Panc1 (cell line): ENCODE measurements around the gene IFIT1. TPM values are rescaled to one million over a fixed set of nuclear protein-coding genes. Genes with fewer than 3 reads are reported as not detected.

Experiments
- ATAC-seq: fragments of 200-7000 bp; cut with Tn5 transposase; 2 replicates; pipeline ENCODE4 v1.9.1; 2020; ENCODE audit warnings: mild to moderate bottlenecking, moderate library complexity
- BruUV-seq: library from RNA; stranded (reverse); fragments of 400-500 nt; replicated peaks from 2 replicates; lab custom pipeline; 2021; lab: Mats Ljungman, UMichigan
- CTCF ChIA-PET: fragments of 300-600 bp; sonication (Branson Sonifier 250); formaldehyde crosslinking; loops from one replicate; lab custom pipeline; 2022; ENCODE audit warnings: antibody characterized with exemption; lab: Charles Lee
- POLR2A ChIA-PET: fragments of 300-600 bp; sonication (Branson Sonifier 250); formaldehyde crosslinking; loops from one replicate; lab custom pipeline; 2022; ENCODE audit warnings: antibody characterized with exemption; lab: Charles Lee
- DNase-seq: peaks from one replicate; pipeline ENCODE4 v3.0.0-alpha.2; 2010; ENCODE audit warnings: low read depth, low spot score
- H3K27ac ChIP-seq: 2 replicates; pipeline ENCODE4 v1.5.1; 2011; ENCODE audit warnings: mild to moderate bottlenecking, low read length, inconsistent platforms
- H3K27me3 ChIP-seq: fragments of 200-500 bp; sonication (Bioruptor generic); 2 replicates; pipeline ENCODE4 v1.6.0; 2014; ENCODE audit warnings: low read length, inconsistent platforms; ENCODE audit not compliant: control insufficient read depth, insufficient read depth
- H3K36me3 ChIP-seq: fragments of 200-500 bp; sonication (Bioruptor generic); 2 replicates; pipeline ENCODE4 v1.5.1; 2014; ENCODE audit warnings: inconsistent platforms, mild to moderate bottlenecking, low read length, moderate library complexity; ENCODE audit not compliant: control insufficient read depth, insufficient read depth
- H3K4me1 ChIP-seq: 2 replicates; pipeline ENCODE4 v1.5.1; 2011; ENCODE audit warnings: inconsistent platforms, mild to moderate bottlenecking, low read length, moderate library complexity; ENCODE audit not compliant: control insufficient read depth, insufficient read depth
- H3K4me3 ChIP-seq, 2 experiments: 2 replicates each; pipeline ENCODE4 v1.5.1; 2011 to 2012; ENCODE audit warnings: low read depth in 2 of 2, low read length in 2 of 2, mild to moderate bottlenecking in 2 of 2, inconsistent platforms in 1 of 2, moderate library complexity in 1 of 2
- H3K9me3 ChIP-seq: fragments of 200-500 bp; sonication (Bioruptor generic); 2 replicates; pipeline ENCODE4 v1.5.1; 2014; ENCODE audit warnings: low read depth, mild to moderate bottlenecking, inconsistent platforms, low read length, moderate library complexity; ENCODE audit not compliant: control insufficient read depth, insufficient read depth
- POLR2AphosphoS5 ChIP-seq: IDR thresholded peaks from 2 replicates; pipeline ENCODE4 v1.6.1; 2012; ENCODE audit warnings: mild to moderate bottlenecking, low read depth, low read length, moderate library complexity
- REST ChIP-seq, 2 experiments: IDR thresholded peaks; 2 replicates each; pipeline ENCODE4 v1.6.1; 2011 to 2012; ENCODE audit warnings: low read depth in 2 of 2, control low read depth in 1 of 2, low read length in 1 of 2, mild to moderate bottlenecking in 1 of 2, moderate library complexity in 1 of 2; ENCODE audit not compliant: insufficient read depth in 1 of 2
- SIN3A ChIP-seq: IDR thresholded peaks from 2 replicates; pipeline ENCODE4 v1.6.1; 2012; ENCODE audit warnings: low read depth, mild to moderate bottlenecking, low read length, moderate library complexity, borderline replicate concordance; ENCODE audit not compliant: insufficient read depth
- TCF7L2 ChIP-seq: IDR thresholded peaks from 2 replicates; pipeline ENCODE4 v1.6.1; 2011; ENCODE audit warnings: mild to moderate bottlenecking, low read depth, low read length, inconsistent platforms
- in situ Hi-C: cut with HindIII; loops from 2 replicates; pipeline ENCODE4 v1.10.0; 2016; ENCODE audit warnings: low sequenced_read_pairs, low pct_unique_long_range_greater_than_20kb
- intact Hi-C: fragments of 100-400 bp; cut with micrococcal nuclease; formaldehyde crosslinking; loops from one replicate; pipeline ENCODE4 v1.10.0; 2022; ENCODE audit not compliant: unreplicated experiment
- total RNA-seq: library from RNA; stranded (reverse); gene quantifications from one replicate; pipeline ENCODE4 v1.2.1, GENCODE V29; 2021; ENCODE audit not compliant: unreplicated experiment
- TF ChIP-seq, protein P1 (sequence below): fragments of 450-650 bp; IDR thresholded peaks from 2 replicates; pipeline ENCODE4 v1.5.1; 2017; ENCODE audit warnings: mild to moderate bottlenecking

Gene IFIT1
- total RNA-seq, 1 experiment from 2014 or later = 43.8 TPM

- POLR2A ChIA-PET = no interaction called here
- intact Hi-C loops (no loop called here), in situ Hi-C loops (no loop called here)
Observed at GRCh38 chr10:89374713-89375141, 17.7 kb upstream of the IFIT1 start.

DNA sequence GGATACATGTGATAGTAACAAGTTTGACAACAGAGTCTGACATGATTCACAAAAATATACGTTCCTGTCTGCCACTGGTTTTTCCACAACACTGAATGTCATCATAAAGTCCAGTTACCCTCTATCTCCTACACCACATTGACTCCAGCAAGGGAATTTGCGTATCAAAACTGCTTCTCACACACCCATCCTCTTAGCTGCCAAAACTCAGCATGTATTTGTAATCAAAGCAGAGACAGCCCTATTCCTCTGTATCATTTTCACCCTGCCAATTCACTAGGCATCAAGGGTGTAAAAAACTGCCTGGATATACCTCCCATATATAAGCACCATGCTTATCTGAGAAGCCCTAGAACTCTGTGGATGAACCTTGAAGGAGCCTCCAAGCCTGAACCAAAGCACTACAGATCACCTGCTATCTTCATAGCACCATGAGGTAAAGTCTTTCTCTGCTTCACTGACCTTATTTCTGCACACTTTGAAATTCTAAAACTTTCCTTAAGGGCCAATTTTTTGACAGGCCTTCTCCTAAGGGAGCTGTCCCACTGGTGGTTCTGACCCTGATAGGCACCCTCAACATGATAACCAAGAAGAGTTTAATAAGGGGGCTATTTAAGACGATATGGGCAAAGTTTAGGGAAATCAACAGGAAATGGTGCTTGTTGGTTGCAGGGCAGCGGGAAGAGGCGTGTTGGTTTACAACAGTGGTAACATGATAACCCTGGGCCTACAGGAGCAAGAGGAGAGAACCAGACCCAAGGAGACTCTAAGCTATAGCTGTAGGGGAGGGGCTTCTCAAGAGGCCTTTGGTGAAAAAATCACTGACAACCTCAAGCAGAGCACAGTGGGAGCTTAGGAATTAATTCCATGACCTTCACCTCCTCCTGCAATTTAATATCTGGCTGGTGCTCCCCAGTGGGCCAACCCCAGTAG, 14.5 kb upstream of the IFIT1 start, which contains the start of gene IFIT1B:
TSS of gene IFIT1B (plus strand) at position 352 of the 933 bp plus-strand sequence. CDS start at position 432, 80 bp downstream.
- ChIA-PET CTCF (no interaction called here), POLR2A (no interaction called here)
- TF ChIP-seq, protein P1, sequence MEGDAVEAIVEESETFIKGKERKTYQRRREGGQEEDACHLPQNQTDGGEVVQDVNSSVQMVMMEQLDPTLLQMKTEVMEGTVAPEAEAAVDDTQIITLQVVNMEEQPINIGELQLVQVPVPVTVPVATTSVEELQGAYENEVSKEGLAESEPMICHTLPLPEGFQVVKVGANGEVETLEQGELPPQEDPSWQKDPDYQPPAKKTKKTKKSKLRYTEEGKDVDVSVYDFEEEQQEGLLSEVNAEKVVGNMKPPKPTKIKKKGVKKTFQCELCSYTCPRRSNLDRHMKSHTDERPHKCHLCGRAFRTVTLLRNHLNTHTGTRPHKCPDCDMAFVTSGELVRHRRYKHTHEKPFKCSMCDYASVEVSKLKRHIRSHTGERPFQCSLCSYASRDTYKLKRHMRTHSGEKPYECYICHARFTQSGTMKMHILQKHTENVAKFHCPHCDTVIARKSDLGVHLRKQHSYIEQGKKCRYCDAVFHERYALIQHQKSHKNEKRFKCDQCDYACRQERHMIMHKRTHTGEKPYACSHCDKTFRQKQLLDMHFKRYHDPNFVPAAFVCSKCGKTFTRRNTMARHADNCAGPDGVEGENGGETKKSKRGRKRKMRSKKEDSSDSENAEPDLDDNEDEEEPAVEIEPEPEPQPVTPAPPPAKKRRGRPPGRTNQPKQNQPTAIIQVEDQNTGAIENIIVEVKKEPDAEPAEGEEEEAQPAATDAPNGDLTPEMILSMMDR = no peak
- TF ChIP-seq SIN3A (no peak), POLR2AphosphoS5 (no peak), TCF7L2 (no peak), REST (IDR thresholded peaks at IDR 0.05; ENCODE audit: insufficient read depth in 1 of 2, low read depth in 2 of 2, low read length in 1 of 2) (peak in 1 of 2 experiments; percentile 28; a peak in 1 of 4 replicates)
- in situ Hi-C loops = no loop called here
- intact Hi-C loops = no loop called here
- DNase-seq (no peak), ATAC-seq (no peak)
- Histone ChIP-seq H3K4me3 (no peak within 1 kb of the TSS), H3K36me3 (no peaks in the 10 kb centered on the region), H3K27ac (peak within 1 kb of the TSS; percentile 44; the same call in 1 of the 2 replicates), H3K4me1 (peaks cover 17% of the 10 kb centered on the region), H3K9me3 (no peaks in the 10 kb centered on the region), H3K27me3 (no peaks in the 10 kb centered on the region)
- BruUV-seq = no TSS peak

More at GRCh38 chr10:89374713-89375141, 17.7 kb upstream of the IFIT1 start:
- H3K4me3 ChIP-seq = no peak overlapping the region
- CTCF ChIA-PET = interaction anchor here (0.6 kb wide), 1 partner anchor 63 kb away, joined by 8 read pairs; no protein-coding TSS in a partner anchor
- no peak for TF ChIP-seq SIN3A
- no peak for TF ChIP-seq REST (IDR thresholded peaks at IDR 0.05; ENCODE audit: insufficient read depth in 1 of 2, low read depth in 2 of 2, low read length in 1 of 2)
- TF ChIP-seq, protein P1 = no peak
- TF ChIP-seq POLR2AphosphoS5 = no peak
- TF ChIP-seq TCF7L2 = no peak
- ATAC-seq (peak; percentile 44), DNase-seq (no peak)
- H3K27me3 ChIP-seq = no peaks in the 10 kb centered on the region
- no peaks in the 10 kb centered on the region for H3K36me3 ChIP-seq
- peaks cover 18% of the 10 kb centered on the region for H3K4me1 ChIP-seq
- no peaks in the 10 kb centered on the region for H3K9me3 ChIP-seq
- H3K27ac ChIP-seq = peak overlapping the region; percentile 78
- no TSS peak for BruUV-seq
